GM13976 (cell line): ENCODE data around the gene SLC7A9.
"Not testable (repeated sequence)": the region's sequence is repeated elsewhere in the genome, so short reads cannot be mapped to it uniquely, and the experiment has no call there.

ENCODE experiments used
- DNase-seq: peaks from one replicate; pipeline ENCODE4 v3.0.0; 2012; ENCODE audit warnings: low spot score
- in situ Hi-C: fragments of 300-500 bp; cut with MboI; formaldehyde crosslinking; loops from one replicate; pipeline ENCODE4 v1.12.0; 2022; ENCODE audit warnings: low sequenced_read_pairs, mixed read lengths, inconsistent platforms; ENCODE audit not compliant: unreplicated experiment
- TF ChIP-seq, protein P1 (sequence below): IDR thresholded peaks from 2 replicates; pipeline ENCODE4 v1.5.1; 2012; ENCODE audit warnings: borderline replicate concordance, mild to moderate bottlenecking; ENCODE audit not compliant: insufficient read depth; ENCODE audit errors: extremely low read depth, missing control alignments, control extremely low read depth

The SLC7A9 gene

GRCh38 chr19:32800754-32801153, 68.8 kb downstream of the SLC7A9 start:
- in situ Hi-C loops = no loop called here
- TF ChIP-seq, protein P1, sequence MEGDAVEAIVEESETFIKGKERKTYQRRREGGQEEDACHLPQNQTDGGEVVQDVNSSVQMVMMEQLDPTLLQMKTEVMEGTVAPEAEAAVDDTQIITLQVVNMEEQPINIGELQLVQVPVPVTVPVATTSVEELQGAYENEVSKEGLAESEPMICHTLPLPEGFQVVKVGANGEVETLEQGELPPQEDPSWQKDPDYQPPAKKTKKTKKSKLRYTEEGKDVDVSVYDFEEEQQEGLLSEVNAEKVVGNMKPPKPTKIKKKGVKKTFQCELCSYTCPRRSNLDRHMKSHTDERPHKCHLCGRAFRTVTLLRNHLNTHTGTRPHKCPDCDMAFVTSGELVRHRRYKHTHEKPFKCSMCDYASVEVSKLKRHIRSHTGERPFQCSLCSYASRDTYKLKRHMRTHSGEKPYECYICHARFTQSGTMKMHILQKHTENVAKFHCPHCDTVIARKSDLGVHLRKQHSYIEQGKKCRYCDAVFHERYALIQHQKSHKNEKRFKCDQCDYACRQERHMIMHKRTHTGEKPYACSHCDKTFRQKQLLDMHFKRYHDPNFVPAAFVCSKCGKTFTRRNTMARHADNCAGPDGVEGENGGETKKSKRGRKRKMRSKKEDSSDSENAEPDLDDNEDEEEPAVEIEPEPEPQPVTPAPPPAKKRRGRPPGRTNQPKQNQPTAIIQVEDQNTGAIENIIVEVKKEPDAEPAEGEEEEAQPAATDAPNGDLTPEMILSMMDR = no peak
- DNase-seq = no peak

GRCh38 chr19:32800191-32800590, 69.4 kb downstream of the SLC7A9 start:
- in situ Hi-C loops = no loop called here
- TF ChIP-seq, protein P1 = no peak
- DNase-seq = no peak

GRCh38 chr19:32798201-32798600, 71.4 kb downstream of the SLC7A9 start:
- DNase-seq = no peak

DNA sequence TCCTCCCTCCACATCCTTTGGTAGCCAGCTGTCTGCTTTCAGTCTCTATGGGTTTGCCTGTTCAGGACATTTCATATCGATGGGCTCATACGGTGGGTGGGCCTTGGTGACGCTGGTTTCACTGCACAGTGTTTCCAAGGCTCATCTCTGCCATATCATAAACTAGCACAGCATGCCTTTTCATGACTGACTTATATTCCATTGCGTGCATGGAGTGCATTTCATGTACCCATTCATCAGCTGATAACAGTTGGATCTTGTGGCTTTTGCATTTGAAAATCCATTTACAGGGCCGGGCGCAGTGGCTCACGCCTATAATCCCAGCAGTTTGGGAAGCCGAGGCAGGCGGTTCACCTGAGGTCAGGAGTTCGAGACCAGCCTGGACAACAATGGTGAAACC, 80.1 kb downstream of the SLC7A9 start:
- TF ChIP-seq, protein P1 = no peak
- in situ Hi-C loops = no loop called here
- DNase-seq = no peak

More at GRCh38 chr19:32798201-32798600, 71.4 kb downstream of the SLC7A9 start:
- in situ Hi-C loops = no loop called here
- TF ChIP-seq, protein P1 = no peak

GRCh38 chr19:32787895-32788294, 81.7 kb downstream of the SLC7A9 start:
- DNase-seq, in situ Hi-C loops: not testable (repeated sequence)

DNA sequence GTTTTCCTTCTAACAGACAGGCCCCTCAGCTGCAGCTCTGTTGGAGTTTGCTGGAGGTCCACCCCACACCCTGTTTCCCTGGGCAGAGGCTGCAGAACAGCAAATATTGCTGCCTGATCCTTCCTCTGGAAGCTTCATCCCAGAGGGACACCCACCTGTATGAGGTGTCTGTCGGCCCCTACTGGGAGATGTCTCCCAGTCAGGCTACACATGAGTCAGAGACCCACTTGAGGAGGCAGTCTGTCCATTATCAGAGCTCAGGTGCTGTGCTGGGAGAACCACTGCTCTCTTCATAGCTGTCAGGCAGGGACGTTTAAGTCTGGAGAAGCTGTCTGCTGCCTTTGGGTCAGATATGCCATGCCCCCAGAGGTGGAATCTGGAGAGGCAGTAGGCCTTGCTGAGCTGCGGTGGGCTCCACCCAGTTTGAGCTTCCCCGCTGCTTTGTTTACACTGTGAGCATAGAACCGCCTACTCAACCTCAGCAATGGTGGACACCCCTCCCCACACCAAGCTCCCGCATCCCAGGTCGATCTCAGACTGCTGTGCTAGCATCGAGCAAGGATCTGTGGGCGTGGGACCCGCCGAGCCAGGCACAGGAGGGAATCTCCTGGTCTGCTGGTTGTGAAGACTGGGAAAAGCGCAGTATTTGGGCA, 82.3 kb downstream of the SLC7A9 start:
- in situ Hi-C loops = not testable (repeated sequence)

DNA sequence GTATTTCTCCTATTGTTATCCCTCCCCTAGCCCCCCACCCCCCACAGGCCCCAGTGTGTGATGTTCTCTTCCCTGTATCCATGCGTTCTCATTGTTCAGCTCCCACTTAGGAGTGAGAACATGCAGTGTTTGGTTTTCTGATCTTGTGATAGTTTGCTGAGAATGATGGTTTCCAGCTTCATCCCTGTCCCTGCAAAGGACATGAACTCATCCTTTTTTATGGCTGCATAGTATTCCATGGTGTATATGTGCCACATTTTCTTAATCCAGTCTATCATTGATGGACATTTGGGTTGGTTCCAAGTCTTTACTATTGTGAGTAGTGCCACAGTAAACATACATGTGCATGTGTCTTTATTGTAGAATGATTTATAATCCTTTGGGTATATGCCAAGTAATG, 87.5 kb downstream of the SLC7A9 start:
- DNase-seq, in situ Hi-C loops: not testable (repeated sequence)

More for the DNA sequence above, 82.3 kb downstream of the SLC7A9 start:
- DNase-seq = not testable (repeated sequence)

DNA sequence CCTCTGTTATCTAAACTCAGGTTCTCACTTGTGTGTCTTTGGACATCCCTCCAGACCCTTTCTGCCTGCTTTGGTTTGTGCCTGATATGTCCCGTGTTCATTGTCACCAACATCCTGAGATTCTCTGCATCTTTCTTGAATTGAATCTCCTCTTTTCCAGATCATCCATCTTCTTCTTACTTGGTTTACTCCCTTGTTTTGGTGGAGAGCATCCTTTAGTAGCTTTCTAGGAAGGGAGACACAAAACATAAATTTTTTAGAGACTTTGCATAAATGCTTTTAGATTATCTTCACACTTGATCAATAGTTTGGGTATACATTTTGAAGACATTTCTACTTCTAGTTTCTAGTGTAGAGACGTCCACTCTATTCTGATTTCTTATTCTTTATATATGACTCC, 88.3 kb downstream of the SLC7A9 start:
- TF ChIP-seq, protein P1 = no peak
- in situ Hi-C loops = no loop called here
- no peak for DNase-seq
